ENCODE data around the gene RAB19.

DNA sequence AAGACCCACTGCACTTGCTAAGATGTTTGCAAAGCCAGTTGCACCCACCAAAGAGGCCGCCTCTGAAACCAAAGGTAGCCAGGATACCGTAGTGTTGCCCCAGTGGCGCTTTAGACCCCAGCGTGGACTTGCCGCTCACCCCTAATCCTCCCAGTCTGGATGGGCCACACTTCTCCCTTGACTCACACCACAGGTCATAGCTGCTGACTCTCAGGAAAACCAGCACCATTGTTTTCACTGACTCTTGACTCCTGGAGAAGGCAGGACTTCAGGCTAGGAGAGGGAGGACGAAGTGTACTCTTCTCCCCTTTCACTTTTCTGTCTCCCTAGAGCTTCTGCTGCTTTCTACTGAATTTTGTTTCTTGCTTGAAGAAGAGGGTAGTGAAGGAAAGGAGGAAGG is 22.3 kb downstream of the RAB19 start:
- TF ChIP-seq POLR2A (IDR thresholded peaks at IDR 0.05; ENCODE audit: low read depth, low read length) (no peak), POLR2AphosphoS5 (IDR thresholded peaks at IDR 0.05; ENCODE audit: low read depth, low read length) (no peak), TAF1 (IDR thresholded peaks at IDR 0.05; ENCODE audit: borderline replicate concordance, low read depth, low read length) (no peak)
